GM18868 (cell line): Measurements from ENCODE around the gene ENTREP3.
"Not testable (repeated sequence)": the region's sequence is repeated elsewhere in the genome, so short reads cannot be mapped to it uniquely, and the experiment has no call there.

Experiments
- ATAC-seq: cut with Tn5 transposase; IDR thresholded peaks from one replicate; pipeline ENCODE4 v1.9.1; 2021; ENCODE audit warnings: mild to moderate bottlenecking, moderate library complexity; ENCODE audit not compliant: unreplicated experiment

Gene ENTREP3

DNA sequence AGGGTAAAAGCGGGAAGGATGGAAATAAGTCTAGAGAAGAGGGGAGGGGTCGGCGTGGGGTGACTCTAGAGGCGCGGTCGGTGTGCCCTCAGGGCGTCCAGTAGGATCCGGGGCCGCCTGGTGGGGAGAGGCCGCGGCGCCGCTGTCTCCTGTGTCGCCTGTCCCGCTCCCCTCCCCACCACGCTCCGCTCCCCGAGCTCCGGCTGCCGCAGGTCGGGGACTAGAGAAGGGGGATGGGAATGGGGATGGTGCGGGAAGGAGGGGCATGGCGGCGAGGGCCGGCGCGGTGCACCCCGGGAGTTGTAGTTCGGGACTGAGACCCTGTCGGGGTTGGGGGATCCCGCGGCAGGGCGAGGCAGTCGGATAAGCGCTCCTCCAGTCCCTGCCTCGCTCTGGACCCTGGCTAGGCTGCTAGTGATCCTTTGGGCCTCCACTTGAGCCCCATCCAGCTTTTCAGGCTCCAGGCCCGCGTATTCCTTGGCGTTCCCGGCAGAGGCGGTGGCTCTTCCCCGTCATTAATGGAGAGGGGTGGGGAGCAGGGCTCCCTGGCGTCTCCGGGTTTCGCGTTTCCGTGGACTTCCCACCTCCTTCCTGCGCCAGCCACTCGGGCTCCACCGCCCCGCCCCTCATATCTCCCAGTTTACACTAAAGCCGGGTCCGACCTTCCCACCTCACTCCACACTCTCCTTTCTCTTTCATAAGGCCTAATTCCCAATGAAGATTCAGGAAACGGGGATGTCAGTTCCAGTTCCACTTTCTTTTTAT lies at the start of gene ENTREP3:
Gene ENTREP3, minus strand, starts transcription at position 241 of the 765 bp plus-strand sequence. CDS start 606 bp downstream, outside the sequence.
- ATAC-seq = peak; percentile 63

- no peak for ATAC-seq
These were observed 49.3 kb upstream of the ENTREP3 start for GRCh38 chr1:155304558-155305063.

DNA sequence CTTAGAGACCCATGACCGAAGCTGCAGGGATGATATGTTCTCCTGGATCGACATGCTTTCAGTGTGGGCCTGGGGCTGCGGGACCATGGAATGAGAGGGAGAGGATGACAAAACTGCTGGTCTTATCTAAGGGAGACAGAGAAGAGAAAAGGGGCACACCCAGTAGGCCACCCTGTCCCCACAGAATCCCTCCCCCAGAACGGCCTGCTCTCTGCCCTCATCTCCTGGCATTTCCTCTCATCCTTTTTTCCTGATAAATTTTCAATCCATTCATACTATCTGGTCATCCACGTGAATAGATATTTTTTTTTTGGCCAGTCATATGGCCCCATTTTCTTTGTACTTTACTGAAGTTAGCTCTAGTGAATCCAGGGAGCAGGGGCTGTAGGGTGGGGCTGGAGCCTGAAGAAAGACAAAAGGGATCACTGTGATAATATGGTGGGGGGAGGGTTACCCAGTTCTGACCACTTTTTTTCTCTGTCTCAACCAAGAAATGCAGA lies 46.1 kb upstream of the ENTREP3 start, which contains the start of gene PKLR:
Gene PKLR, minus strand, starts transcription at position 97 of the 500 bp plus-strand sequence. Its CDS starts 43 bp downstream, at position 54.
- no peak for ATAC-seq

GRCh38 chr1:155300553-155301329 lies 45.5 kb upstream of the ENTREP3 start:
- ATAC-seq = no peak

DNA sequence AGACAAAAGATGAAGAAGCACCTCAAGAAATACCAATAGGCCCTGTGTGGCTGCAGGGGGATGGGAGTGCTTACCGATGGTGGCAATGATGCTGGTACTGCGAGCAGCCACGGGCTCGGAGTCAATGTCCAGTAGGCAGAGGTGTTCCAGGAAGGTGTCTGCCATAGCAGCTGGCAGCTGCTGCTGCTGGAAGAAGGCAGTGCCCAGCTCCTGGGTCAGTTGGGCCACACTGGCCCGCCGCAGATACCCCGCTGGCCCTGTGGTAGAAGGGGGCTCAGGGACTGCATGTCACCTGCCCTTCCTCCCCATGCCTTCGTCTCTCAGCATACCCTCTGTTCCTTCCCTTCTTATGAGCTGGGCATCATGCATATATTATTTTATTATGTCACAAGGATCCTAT lies 44.7 kb upstream of the ENTREP3 start:
- no peak for ATAC-seq

- no peak for ATAC-seq
These were observed 42.1 kb upstream of the ENTREP3 start for GRCh38 chr1:155297384-155297783.

- no peak for ATAC-seq
These were observed 41.4 kb upstream of the ENTREP3 start for GRCh38 chr1:155296661-155297060.

GRCh38 chr1:155295942-155296267 lies 40.6 kb upstream of the ENTREP3 start:
- ATAC-seq = no peak

- ATAC-seq = no peak
These were observed 40.1 kb upstream of the ENTREP3 start for GRCh38 chr1:155295183-155295941.

- no peak for ATAC-seq
These were observed 39.4 kb upstream of the ENTREP3 start for GRCh38 chr1:155294520-155295182.

GRCh38 chr1:155293086-155293749 lies 37.9 kb upstream of the ENTREP3 start:
- ATAC-seq = no peak

GRCh38 chr1:155291006-155291405 lies 35.7 kb upstream of the ENTREP3 start:
- ATAC-seq = not testable (repeated sequence)

DNA sequence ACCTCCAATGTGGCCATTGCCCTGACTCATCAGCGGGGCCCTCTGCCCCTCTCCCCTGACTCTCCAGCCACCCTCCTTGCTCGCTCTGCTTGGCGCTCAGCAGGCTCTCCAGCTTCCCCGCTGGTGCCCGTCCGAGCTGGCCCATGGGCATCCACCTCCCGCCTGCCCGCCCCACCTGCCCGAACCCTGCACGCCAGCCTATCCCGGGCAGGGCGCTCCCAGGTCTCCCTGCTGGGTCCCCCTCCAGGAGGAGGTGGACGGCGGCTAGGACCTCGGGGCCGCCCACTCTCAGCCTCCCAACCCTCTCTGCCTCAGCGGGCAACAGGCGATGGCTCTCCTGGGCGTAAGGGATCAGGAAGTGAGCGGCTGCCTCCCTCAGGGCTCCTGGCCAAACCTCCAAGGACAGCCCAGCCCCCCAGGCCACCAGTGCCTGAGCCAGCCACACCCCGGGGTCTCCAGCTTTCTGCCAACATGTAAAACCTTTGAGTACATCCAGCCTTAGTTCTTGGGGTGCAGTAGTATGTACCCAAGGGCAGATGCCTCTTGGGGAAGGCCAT lies 32.8 kb upstream of the ENTREP3 start:
- no peak for ATAC-seq

DNA sequence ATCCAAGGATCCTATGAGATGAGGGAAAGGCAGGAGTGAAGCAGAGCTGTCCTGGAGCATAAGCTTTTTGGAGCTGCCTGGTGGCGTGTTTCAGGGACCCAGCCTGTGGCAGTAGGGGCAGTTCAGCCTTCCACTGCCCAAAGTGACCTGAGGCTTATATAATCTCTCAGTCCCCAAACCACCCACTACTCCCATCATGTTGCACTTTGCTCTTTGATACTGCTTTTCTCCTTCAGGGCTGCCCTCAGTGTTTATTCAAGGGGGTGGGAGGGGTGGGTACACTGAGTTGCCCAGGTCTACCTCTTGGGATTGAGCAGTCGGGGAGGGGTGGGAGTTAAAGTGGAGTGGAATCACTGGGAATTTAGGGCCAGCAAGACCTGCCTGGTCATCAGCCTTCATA lies 31.3 kb upstream of the ENTREP3 start:
- no peak for ATAC-seq

- ATAC-seq = no peak
These were observed 30.4 kb upstream of the ENTREP3 start for GRCh38 chr1:155285631-155286044.

GRCh38 chr1:155285063-155285462 lies 29.8 kb upstream of the ENTREP3 start:
- no peak for ATAC-seq

DNA sequence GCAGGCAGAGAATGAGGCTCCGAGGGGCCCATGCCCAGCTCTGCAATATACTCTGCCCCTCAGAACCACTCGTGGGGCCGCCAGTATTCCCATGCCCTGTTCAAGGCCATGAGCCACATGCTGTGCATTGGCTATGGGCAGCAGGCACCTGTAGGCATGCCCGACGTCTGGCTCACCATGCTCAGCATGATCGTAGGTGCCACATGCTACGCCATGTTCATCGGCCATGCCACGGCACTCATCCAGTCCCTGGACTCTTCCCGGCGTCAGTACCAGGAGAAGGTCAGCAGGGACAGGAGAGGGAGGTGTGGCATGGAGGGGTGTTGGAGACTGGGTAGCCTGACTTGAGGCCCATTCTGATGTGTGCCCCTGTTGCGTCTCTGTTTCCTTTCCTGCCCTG lies 29.2 kb upstream of the ENTREP3 start:
- ATAC-seq = no peak

GRCh38 chr1:155282488-155283091 lies 27.3 kb upstream of the ENTREP3 start:
- ATAC-seq = no peak

- ATAC-seq = no peak
These were observed 24.0 kb upstream of the ENTREP3 start for GRCh38 chr1:155279268-155279667.
